Measurements from ENCODE around the gene HEXD. TPM values are rescaled to one million over a fixed set of nuclear protein-coding genes. Genes with fewer than 3 reads are reported as not detected.

Gene HEXD
- total RNA-seq, 2 experiments from 2014 or later, result 65.5 to 70.2 TPM

DNA sequence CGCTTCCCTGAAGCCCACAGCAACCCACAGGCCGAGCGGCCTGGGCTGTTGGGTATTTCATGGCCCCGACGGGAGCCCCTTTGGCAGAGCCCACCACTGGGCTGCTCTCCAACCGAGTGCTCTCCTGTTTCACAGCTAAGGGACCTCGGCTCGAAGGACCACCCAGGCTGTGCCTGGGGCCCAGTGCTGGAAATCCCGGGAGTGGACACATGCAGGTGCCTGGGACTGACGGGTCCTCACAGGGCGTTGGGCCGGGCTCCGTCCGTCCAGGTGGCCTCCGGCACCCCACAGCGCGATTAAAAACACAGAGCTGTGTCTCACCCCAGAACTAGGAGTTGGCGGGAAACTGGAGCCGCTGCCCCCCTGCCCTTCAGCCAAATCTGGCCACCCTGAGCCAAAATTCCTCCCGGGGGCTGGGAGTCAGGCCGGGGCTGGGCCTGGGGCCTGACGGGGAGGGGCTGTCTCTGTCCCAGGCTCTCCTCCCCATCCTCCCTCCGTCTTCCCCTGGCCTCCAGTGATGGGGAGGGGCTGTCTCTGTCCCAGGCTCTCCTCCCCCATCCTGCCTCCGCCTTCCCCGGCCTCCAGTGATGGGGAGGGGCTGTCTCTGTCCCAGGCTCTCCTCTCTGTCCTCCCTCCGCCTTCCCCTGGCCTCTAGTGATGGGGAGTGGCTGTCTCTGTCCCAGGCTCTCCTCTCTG, 32.4 kb upstream of the HEXD start:
- ChIA-PET POLR2A (no interaction called here), CTCF (no interaction called here)
- peaks cover 10% of the 10 kb centered on the region for H3K27me3 Mint-ChIP-seq
- H3K4me1 Mint-ChIP-seq, result peaks cover 2% of the 10 kb centered on the region
- H3K36me3 Mint-ChIP-seq (ENCODE audit: low read depth), result no peaks in the 10 kb centered on the region
- no peak for DNase-seq
- H3K9me3 Mint-ChIP-seq, result no peaks in the 10 kb centered on the region
- no peak overlapping the region for H3K4me3 Mint-ChIP-seq
- H3K27ac Mint-ChIP-seq, result no peak overlapping the region

DNA sequence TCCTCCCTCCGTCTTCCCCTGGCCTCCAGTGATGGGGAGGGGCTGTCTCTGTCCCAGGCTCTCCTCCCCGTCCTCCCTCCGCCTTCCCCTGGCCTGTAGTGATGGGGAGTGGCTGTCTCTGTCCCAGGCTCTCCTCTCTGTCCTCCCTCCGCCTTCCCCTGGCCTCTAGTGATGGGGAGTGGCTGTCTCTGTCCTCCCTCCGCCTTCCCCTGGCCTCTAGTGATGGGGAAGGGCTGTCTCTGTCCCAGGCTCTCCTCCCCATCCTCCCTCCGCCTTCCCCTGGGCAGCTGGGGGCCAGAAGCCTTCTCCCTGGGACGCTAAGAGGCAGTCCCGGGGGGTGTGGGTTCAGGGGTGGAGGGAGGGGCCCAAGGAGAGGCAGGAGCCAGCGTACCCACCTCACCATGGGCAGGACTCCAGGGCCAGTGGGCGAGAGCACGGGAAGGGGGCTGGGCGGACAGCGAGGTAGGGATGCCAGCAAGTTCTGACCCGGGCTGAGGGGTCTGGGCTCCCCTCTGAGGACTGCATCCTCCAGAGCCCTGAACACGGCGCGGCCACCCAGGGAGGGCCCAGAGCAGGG, 31.8 kb upstream of the HEXD start:
- ChIA-PET CTCF (no interaction called here), POLR2A (no interaction called here)
- H3K36me3 Mint-ChIP-seq (ENCODE audit: low read depth), result no peaks in the 10 kb centered on the region
- H3K9me3 Mint-ChIP-seq, result no peaks in the 10 kb centered on the region
- H3K27me3 Mint-ChIP-seq, result peaks cover 4% of the 10 kb centered on the region
- H3K4me1 Mint-ChIP-seq, result peaks cover 2% of the 10 kb centered on the region
- H3K4me3 Mint-ChIP-seq, result no peak overlapping the region
- no peak for DNase-seq
- no peak overlapping the region for H3K27ac Mint-ChIP-seq

DNA sequence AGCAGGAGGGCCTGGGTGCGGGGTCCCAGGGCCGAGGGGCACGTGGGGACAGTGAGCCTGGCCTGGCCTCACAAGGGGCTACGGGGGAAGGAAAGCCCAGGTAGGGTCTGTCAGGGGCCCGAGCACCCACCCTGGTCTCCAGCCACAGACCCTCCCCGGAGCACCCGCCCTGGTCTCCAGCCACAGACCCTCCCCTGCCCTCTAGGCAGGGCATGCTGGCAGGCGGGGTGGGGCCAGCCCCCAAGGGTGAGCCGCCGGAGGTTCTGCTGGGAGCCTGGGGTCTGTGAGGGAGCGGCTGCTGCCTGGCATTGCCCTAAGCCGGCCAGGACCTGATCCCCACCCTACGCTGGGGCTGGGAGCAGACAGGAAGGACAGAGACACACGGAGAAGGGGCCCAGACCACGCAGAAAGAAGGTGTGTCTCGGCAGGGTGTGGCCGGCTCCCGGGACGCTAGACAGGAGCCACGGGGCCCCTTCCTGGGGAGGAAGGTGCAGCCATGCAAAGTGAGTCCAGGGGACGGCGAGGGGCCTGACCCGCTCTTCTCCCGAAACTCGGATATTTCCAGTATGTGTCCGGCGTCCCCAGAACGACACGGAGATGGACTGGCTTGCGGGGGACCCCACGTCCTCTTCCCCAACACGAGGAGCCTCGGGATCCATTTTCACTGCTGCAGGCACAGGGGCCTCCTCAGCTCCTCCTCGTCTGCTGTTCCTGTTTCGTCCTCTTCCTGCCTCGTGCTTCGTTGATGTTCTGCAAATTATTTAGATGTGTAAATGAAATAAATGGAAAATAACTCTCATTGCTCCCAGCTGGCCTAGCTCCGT, 31.1 kb upstream of the HEXD start:
- no peak overlapping the region for H3K4me3 Mint-ChIP-seq
- no peaks in the 10 kb centered on the region for H3K9me3 Mint-ChIP-seq
- CTCF ChIA-PET, result no interaction called here
- no peak for DNase-seq
- H3K27ac Mint-ChIP-seq, result no peak overlapping the region
- H3K4me1 Mint-ChIP-seq, result peaks cover 2% of the 10 kb centered on the region
- H3K27me3 Mint-ChIP-seq, result no peaks in the 10 kb centered on the region
- H3K36me3 Mint-ChIP-seq (ENCODE audit: low read depth), result no peaks in the 10 kb centered on the region
- POLR2A ChIA-PET, result no interaction called here

DNA sequence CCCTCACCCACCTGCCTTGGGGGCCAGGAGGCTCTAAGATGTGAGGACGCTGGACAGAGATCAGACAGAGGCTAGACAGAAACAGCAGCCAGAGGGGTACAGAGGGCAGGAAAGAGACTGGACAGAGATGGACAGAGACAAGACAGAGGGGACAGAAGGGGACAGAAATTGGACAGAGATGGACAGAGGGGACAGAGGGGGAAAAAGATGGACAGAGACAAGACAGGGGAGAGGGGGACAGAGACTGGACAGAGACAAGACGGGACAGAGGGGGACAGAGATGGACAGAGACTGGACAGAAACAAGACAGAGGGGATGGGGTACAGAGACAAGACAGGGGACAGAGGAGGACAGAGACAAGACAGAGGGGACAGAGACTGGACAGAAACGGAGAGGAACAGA, 30.4 kb upstream of the HEXD start:
- H3K27me3 Mint-ChIP-seq, result no peaks in the 10 kb centered on the region
- no peak for DNase-seq
- CTCF ChIA-PET, result no interaction called here

DNA sequence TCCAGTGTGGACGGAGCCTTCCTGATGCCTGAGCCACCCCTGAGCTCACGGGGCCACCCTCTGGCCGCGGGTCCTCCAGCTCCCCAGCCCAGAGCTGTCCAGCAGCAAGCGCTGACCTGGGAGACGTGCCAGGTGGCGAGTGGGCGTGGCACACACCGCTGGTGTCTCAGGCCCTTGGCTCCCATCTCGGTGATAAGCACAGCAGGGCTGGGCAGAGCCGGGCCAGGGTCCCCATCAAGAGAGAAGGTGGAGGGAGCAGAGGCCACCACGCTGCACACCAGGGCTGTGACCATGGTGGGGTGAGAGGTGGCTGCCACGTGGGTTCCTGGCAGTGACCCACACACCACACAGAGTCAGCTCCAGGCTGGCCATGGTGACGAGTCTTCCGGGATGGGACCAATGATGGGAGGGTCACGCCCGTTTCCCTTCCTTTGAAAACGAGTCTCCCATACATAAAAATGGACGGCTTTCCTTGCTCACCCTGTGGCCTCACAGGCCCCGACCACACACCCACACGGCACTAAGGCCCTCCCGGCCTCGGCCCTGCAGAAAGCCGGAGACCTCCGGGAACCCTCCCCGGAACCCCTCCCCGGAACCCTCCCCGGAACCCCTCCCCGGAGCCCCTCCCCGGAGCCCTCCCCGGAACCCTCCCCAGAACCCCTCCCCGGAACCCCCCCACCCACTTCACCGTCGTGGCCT, 29.8 kb upstream of the HEXD start:
- ChIA-PET POLR2A (no interaction called here), CTCF (no interaction called here)
- no peak overlapping the region for H3K27ac Mint-ChIP-seq
- no peaks in the 10 kb centered on the region for H3K9me3 Mint-ChIP-seq
- H3K27me3 Mint-ChIP-seq, result no peaks in the 10 kb centered on the region
- no peak overlapping the region for H3K4me3 Mint-ChIP-seq
- no peaks in the 10 kb centered on the region for H3K36me3 Mint-ChIP-seq (ENCODE audit: low read depth)
- no peak for DNase-seq
- H3K4me1 Mint-ChIP-seq, result peaks cover 2% of the 10 kb centered on the region

More for the DNA sequence above, 30.4 kb upstream of the HEXD start:
- peaks cover 2% of the 10 kb centered on the region for H3K4me1 Mint-ChIP-seq
- POLR2A ChIA-PET, result no interaction called here
- H3K9me3 Mint-ChIP-seq, result no peaks in the 10 kb centered on the region
- H3K36me3 Mint-ChIP-seq (ENCODE audit: low read depth), result no peaks in the 10 kb centered on the region
- no peak overlapping the region for H3K27ac Mint-ChIP-seq
- no peak overlapping the region for H3K4me3 Mint-ChIP-seq

DNA sequence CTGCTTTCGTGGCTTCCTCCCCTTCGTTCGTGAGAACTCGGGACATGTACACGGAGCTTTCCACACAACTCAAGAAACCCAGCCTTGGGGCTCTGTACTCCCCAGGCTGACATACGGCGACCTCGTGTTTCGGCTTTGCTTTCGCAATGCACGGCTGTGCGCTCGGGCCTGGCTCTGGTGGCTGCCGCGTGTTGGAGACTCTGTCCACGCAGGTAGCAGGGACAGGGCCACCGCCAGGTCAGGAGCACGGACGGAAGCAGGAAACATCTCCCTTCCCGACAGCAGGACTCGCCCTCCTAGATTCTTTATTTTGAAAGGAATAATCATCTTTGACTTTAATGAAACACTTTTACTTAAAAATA, 29.2 kb upstream of the HEXD start:
- no peak overlapping the region for H3K27ac Mint-ChIP-seq
- POLR2A ChIA-PET, result no interaction called here

DNA sequence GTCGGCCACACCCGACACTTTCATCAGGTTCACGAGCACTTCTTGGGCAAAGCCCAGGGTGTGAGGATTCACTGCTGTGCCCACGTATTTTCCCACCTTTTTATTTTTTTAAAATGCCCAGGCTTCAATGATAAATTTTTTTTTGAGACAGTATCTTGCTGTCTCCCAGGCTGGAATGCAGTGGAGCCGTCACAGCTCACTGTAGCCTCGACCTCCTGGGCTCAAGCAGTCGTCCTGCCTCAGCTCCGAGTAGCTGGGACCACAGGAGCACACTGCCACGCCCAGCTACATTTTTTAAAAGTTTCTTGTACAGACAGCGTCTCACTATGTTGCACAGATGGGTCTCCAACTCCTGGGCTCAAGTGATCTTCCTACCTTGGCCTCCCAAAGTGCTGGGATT, 28.8 kb upstream of the HEXD start:
- DNase-seq, result no peak
- Mint-ChIP-seq H3K4me1 (peaks cover 2% of the 10 kb centered on the region), H3K9me3 (no peaks in the 10 kb centered on the region), H3K27ac (no peak overlapping the region), H3K27me3 (no peaks in the 10 kb centered on the region), H3K4me3 (no peak overlapping the region), H3K36me3 (ENCODE audit: low read depth) (no peaks in the 10 kb centered on the region)
- ChIA-PET CTCF (no interaction called here), POLR2A (no interaction called here)

More for the DNA sequence above, 29.2 kb upstream of the HEXD start:
- peaks cover 2% of the 10 kb centered on the region for H3K4me1 Mint-ChIP-seq
- H3K9me3 Mint-ChIP-seq, result no peaks in the 10 kb centered on the region
- H3K27me3 Mint-ChIP-seq, result no peaks in the 10 kb centered on the region
- CTCF ChIA-PET, result no interaction called here
- H3K4me3 Mint-ChIP-seq, result no peak overlapping the region
- no peak for DNase-seq
- H3K36me3 Mint-ChIP-seq (ENCODE audit: low read depth), result no peaks in the 10 kb centered on the region

DNA sequence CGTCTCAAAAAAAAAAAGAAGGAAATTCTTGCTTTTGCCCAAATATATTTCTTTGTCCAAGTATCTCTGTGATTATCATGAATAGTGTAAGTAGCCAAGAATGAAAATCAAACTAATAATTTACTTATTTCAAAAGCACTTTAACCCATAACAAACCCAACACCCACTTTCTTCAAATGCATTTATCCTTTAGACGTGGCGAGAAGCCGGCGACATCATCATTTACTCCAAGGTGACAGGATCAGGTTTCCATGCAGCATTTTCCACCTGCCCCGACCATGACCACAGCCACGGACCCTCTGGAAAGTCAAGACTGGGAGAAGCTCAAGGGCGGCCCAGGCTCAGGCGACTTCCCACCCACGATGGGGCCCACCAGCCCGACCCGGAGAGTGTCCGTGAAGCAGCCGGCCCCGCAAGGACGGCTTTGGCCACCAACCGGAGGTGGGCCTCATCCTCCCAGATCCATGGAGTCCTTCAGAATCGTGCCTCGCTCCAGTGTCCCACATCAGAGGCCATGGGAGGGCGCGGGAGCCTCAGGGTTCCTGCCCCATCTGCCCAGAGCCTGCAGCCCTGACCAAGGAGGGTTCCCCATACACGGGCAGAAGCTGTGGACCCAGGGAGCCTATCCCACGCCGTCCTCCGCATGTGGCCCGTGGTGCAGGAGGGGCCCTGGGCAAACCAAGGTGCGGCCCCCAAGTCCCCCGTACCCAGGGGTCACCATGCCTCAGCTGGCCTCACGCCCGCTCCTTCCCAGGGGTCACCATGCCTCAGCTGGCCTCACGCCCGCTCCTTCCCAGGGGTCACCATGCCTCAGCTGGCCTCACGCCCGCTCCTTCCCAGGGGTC, 27.9 kb upstream of the HEXD start:
- H3K4me1 Mint-ChIP-seq, result peaks cover 2% of the 10 kb centered on the region
- H3K9me3 Mint-ChIP-seq, result no peaks in the 10 kb centered on the region
- no peaks in the 10 kb centered on the region for H3K36me3 Mint-ChIP-seq (ENCODE audit: low read depth)
- H3K27ac Mint-ChIP-seq, result no peak overlapping the region
- ChIA-PET CTCF (no interaction called here), POLR2A (no interaction called here)
- no peak overlapping the region for H3K4me3 Mint-ChIP-seq
- no peak for DNase-seq
- H3K27me3 Mint-ChIP-seq, result no peaks in the 10 kb centered on the region

DNA sequence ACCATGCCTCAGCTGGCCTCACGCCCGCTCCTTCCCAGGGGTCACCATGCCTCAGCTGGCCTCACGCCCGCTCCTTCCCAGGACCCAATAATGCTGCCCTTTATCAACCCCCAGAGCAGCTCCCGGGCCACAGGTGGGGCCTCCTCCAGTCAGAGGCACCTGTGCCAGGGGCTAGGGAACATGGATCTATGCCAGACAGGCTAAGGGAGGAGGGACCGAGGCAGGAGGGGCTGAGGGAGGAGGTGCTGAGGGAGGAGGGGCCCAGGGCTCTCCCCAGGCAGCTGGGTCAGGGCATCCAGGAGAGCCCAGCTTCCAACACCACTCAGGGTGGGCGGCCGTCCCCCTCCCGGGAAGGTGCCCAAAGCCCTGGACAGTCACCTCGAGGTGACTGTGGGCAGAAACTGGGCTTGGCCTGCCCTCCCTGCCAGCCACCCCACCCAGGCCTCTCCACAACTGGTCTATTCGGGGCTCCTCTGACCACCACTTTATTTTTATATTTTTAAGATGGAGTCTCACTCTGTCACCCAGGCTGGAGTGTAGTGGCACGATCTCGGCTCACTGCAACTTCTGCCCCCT, 27.2 kb upstream of the HEXD start:
- Mint-ChIP-seq H3K9me3 (no peaks in the 10 kb centered on the region), H3K27me3 (no peaks in the 10 kb centered on the region), H3K4me1 (peaks cover 2% of the 10 kb centered on the region), H3K27ac (no peak overlapping the region), H3K36me3 (ENCODE audit: low read depth) (no peaks in the 10 kb centered on the region), H3K4me3 (no peak overlapping the region)
- no peak for DNase-seq
- ChIA-PET POLR2A (no interaction called here), CTCF (no interaction called here)

DNA sequence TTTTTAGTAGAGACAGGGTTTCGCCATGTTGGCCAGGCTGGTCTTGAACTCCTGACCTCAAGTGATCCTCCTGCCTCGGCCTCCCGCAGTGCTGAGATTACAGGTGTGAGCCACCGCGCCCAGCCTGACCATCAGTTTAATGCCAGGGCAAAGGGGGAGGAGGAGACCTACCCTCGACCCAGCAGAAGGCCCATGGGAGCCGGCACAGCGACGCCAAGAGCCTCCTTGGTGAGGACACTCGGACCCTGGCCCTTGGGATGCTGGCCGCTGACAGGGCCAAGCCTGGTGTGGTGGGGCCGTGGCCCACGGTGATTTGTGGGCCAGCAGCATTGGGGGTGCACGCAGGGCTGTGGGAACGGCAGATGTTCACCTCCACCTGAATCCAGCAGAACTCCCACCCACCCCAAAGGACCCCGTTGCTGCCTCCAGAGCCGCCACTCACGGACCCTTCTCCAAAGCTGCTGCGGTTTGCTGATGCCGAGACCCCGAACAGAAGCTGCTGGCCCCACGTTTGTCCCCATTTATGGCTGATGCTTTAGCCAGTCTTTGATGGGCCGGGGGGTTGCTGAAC, 26.6 kb upstream of the HEXD start:
- Mint-ChIP-seq H3K4me1 (peaks cover 2% of the 10 kb centered on the region), H3K27ac (no peak overlapping the region), H3K4me3 (no peak overlapping the region), H3K36me3 (ENCODE audit: low read depth) (no peaks in the 10 kb centered on the region), H3K27me3 (no peaks in the 10 kb centered on the region), H3K9me3 (no peaks in the 10 kb centered on the region)
- ChIA-PET POLR2A (no interaction called here), CTCF (no interaction called here)
- DNase-seq, result no peak

DNA sequence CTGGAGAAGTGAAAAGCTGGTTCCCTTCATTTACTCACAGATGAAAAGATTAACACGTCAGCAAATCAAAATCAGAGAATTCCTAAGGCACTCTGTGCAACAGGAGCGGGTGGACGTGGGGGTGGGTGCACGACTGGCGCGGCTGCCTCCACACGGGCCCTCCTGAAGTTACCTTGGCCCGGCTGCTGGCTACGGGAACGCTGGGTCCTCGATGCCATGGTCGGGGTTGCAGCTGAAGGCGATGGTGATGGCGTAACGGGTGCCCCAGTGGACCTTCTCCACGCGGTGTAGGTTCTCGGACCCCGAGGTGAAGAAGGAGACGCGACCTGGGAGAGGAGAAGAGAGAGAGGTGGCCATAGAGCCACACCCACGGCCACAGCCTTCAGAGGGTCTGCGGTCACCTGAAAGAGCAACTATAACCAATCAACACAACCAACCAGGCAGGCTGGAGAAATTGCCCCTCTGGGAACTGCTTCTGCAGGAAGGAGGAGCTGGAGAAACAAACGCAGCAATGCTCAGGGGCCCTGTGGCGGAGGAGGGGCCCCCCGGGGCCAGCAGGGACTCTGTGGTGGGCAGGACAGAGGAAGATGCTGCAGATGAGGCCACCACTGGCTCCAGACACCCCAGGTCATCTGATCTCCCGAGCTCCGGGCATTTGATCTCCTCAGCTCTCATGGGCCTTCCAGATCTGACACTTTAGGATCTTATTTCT, 25.8 kb upstream of the HEXD start:
- POLR2A ChIA-PET, result no interaction called here
- DNase-seq, result no peak
- peaks cover 4% of the 10 kb centered on the region for H3K4me1 Mint-ChIP-seq
- H3K27me3 Mint-ChIP-seq, result no peaks in the 10 kb centered on the region
- CTCF ChIA-PET, result no interaction called here
- H3K27ac Mint-ChIP-seq, result peak overlapping the region; percentile 21
- no peaks in the 10 kb centered on the region for H3K9me3 Mint-ChIP-seq
- no peak overlapping the region for H3K4me3 Mint-ChIP-seq
- H3K36me3 Mint-ChIP-seq (ENCODE audit: low read depth), result no peaks in the 10 kb centered on the region

DNA sequence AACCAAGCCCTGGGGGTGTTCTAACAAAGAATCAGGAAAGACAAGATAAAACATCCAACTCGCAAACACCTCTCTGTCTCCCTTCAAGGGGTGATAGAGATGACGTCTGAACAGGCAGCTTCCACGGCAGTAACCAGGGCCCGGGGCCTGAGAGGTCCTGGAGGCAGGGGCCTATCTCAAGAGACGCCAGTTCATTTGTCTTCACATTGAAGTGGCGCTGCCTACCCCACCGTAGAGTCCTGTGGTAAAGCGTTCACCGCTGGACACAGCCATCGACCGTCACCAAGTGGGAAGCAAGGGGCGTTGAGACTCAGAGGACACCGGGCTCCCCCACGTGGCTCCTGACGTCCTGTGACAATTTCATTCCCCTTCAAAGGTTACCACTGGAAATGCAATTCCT, 25.2 kb upstream of the HEXD start:
- ChIA-PET CTCF (no interaction called here), POLR2A (no interaction called here)
- no peaks in the 10 kb centered on the region for H3K9me3 Mint-ChIP-seq
- H3K36me3 Mint-ChIP-seq (ENCODE audit: low read depth), result no peaks in the 10 kb centered on the region
- H3K4me3 Mint-ChIP-seq, result no peak overlapping the region
- H3K27me3 Mint-ChIP-seq, result no peaks in the 10 kb centered on the region
- peaks cover 2% of the 10 kb centered on the region for H3K4me1 Mint-ChIP-seq
- no peak for DNase-seq
- no peak overlapping the region for H3K27ac Mint-ChIP-seq
